IPS-18a (cell line): ENCODE measurements around the gene CDH2.

Source experiments
- H3K27ac ChIP-seq: one replicate; pipeline ENCODE4 v1.5.1; 2013; ENCODE audit warnings: low read length
- H3K27me3 ChIP-seq: one replicate; pipeline ENCODE4 v1.6.1; 2013; ENCODE audit warnings: mild to moderate bottlenecking, low read length; ENCODE audit not compliant: control insufficient read depth, insufficient read depth
- H3K36me3 ChIP-seq: one replicate; pipeline ENCODE4 v1.6.1; 2013; ENCODE audit warnings: low read depth, low read length; ENCODE audit not compliant: control insufficient read depth
- H3K4me1 ChIP-seq: one replicate; pipeline ENCODE4 v1.6.1; 2013; ENCODE audit warnings: low read depth, low read length; ENCODE audit not compliant: control insufficient read depth
- H3K4me3 ChIP-seq: one replicate; pipeline ENCODE4 v1.5.1; 2013; ENCODE audit warnings: low read length
- H3K9ac ChIP-seq: one replicate; pipeline ENCODE4 v1.6.1; 2013; ENCODE audit warnings: mild to moderate bottlenecking, low read length, moderate library complexity
- H3K9me3 ChIP-seq: one replicate; pipeline ENCODE4 v1.6.1; 2013; ENCODE audit warnings: low read depth, low read length; ENCODE audit not compliant: control insufficient read depth

Gene CDH2

DNA sequence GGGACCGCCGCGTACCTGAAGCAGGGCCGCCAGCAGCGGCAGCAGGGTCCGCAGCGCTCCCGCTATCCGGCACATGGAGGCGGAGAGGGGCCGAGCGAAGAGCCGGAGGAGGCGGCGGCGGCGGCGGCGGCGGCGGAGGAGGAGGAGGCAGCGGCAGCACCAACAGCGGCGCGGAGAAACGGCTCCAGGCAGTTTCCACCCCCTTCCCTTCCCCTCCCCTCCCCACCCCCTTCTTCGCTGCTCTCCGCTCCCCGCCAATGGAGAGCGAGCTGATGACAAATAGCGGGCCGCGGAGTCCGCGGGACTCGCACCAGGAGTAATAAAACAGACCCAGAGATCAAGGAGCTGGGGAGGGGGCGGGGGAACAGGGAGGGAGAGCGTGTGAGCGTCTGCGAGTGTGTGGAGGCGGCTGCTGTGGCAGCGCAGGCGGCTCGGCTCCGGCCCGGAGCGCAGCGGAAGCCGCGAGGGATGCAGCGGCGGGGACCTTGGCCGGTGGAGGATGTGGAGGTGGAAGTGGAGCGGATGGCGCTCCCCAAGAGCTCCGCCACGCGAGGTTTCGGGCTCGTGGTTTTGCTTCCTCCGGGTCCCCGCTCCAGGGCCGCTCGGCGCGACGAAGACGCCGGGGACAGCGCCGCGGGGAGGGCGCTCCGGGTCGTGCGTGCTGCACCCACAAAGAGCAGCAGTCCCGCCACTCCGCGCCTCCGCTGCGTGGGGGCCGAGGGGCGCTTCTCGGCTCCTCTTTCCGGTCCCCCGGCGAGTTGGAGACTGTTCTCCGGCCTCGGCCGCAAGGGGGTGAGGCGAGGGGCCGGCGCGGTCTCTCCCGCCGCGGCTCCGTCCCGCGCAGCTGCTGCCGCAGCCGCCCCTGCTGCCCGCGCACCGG is at the start of gene CDH2:
Gene CDH2 (minus strand): TSS at position 183 of the 880 bp plus-strand sequence. CDS start 108 bp downstream, at position 75.
- Histone ChIP-seq H3K4me3 (peak within 1 kb of the TSS; percentile 75), H3K9ac (peak within 1 kb of the TSS; percentile 63), H3K4me1 (peaks cover 33% of the 10 kb centered on the region), H3K27ac (no peak within 1 kb of the TSS), H3K36me3 (no peaks in the 10 kb centered on the region), H3K9me3 (no peaks in the 10 kb centered on the region), H3K27me3 (peaks cover 58% of the 10 kb centered on the region)

DNA sequence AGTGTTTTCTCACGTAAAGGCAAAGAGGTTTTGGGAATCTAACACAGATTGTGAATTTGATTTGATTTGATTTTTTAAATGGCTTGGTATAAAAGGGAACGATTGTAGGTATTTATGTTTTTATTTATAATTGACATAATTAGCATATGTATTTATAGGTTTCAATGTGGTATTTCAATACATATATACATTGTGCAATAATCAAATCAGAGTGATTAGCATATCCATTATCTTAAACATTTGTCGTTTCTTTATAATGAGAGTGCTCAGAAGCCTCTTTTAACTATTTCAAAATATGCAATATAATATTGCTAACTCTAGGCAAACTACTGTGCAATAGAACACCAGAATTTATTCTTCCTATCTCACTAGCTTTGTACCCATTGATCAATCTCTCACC is 35.1 kb upstream of the CDH2 start:
- Histone ChIP-seq H3K9ac (no peak overlapping the region), H3K27ac (no peak overlapping the region), H3K27me3 (no peaks in the 10 kb centered on the region), H3K4me3 (no peak overlapping the region), H3K9me3 (no peaks in the 10 kb centered on the region), H3K36me3 (no peaks in the 10 kb centered on the region), H3K4me1 (no peaks in the 10 kb centered on the region)

GRCh38 chr18:28208712-28209265 is 31.9 kb upstream of the CDH2 start:
- H3K9ac ChIP-seq, result no peak overlapping the region
- H3K9me3 ChIP-seq, result no peaks in the 10 kb centered on the region
- no peaks in the 10 kb centered on the region for H3K27me3 ChIP-seq
- H3K4me3 ChIP-seq, result no peak overlapping the region
- no peaks in the 10 kb centered on the region for H3K36me3 ChIP-seq
- H3K4me1 ChIP-seq, result no peaks in the 10 kb centered on the region
- H3K27ac ChIP-seq, result no peak overlapping the region

DNA sequence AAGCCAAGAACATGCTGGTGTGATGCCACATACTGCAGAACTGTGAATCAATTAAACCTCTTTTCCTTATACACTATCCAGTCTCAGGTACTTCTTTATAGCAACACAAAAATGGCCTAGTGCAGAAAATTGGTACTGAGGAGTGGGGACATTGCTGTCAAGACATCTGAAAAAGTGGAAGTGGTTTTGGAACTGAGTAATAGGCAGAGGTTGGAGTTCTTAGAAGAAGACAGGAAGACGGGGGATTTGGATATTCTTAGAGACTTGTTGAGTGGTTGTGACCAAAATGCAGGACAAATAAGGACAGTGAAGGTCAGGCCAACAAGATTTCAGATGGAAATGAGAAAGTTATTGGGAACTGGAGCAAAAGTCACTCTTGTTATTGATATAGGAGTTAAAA is 31.3 kb upstream of the CDH2 start:
- Histone ChIP-seq H3K4me3 (no peak overlapping the region), H3K27me3 (no peaks in the 10 kb centered on the region), H3K9ac (no peak overlapping the region), H3K9me3 (no peaks in the 10 kb centered on the region), H3K4me1 (no peaks in the 10 kb centered on the region), H3K36me3 (no peaks in the 10 kb centered on the region), H3K27ac (no peak overlapping the region)

DNA sequence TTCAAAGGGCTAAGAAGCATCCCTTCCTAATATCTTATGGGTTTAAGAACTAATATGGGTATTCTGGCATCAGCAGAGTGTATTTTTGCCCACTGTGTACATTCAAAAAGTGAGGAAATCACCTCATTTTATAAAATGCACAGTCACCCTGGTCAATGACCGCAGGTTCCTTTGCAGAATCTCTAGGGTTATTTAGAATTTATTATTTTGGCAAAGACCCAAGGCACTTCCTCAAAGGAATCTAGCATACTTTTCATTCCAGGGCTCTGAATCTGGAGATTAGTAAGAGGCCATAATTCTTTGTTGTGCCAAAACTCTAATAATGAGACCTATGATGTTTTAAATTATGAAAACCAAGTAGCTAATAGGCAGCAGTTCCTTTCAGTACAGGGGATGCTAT is 27.2 kb upstream of the CDH2 start:
- Histone ChIP-seq H3K4me3 (no peak overlapping the region), H3K9me3 (no peaks in the 10 kb centered on the region), H3K27me3 (no peaks in the 10 kb centered on the region), H3K9ac (no peak overlapping the region), H3K36me3 (no peaks in the 10 kb centered on the region), H3K27ac (no peak overlapping the region), H3K4me1 (no peaks in the 10 kb centered on the region)

GRCh38 chr18:28201056-28201455 is 24.1 kb upstream of the CDH2 start:
- no peaks in the 10 kb centered on the region for H3K36me3 ChIP-seq
- no peak overlapping the region for H3K4me3 ChIP-seq
- no peak overlapping the region for H3K27ac ChIP-seq
- H3K4me1 ChIP-seq, result no peaks in the 10 kb centered on the region
- H3K27me3 ChIP-seq, result no peaks in the 10 kb centered on the region
- no peaks in the 10 kb centered on the region for H3K9me3 ChIP-seq
- H3K9ac ChIP-seq, result no peak overlapping the region

- no peaks in the 10 kb centered on the region for H3K27me3 ChIP-seq
- no peak overlapping the region for H3K4me3 ChIP-seq
- H3K4me1 ChIP-seq, result no peaks in the 10 kb centered on the region
- H3K36me3 ChIP-seq, result no peaks in the 10 kb centered on the region
- no peaks in the 10 kb centered on the region for H3K9me3 ChIP-seq
- H3K9ac ChIP-seq, result no peak overlapping the region
- H3K27ac ChIP-seq, result no peak overlapping the region
Measured at GRCh38 chr18:28198620-28199019, 21.7 kb upstream of the CDH2 start.

GRCh38 chr18:28193177-28193778 is 16.3 kb upstream of the CDH2 start:
- no peak overlapping the region for H3K9ac ChIP-seq
- H3K9me3 ChIP-seq, result no peaks in the 10 kb centered on the region
- H3K36me3 ChIP-seq, result no peaks in the 10 kb centered on the region
- H3K4me1 ChIP-seq, result no peaks in the 10 kb centered on the region
- no peak overlapping the region for H3K27ac ChIP-seq
- no peak overlapping the region for H3K4me3 ChIP-seq
- H3K27me3 ChIP-seq, result no peaks in the 10 kb centered on the region

- H3K9ac ChIP-seq, result no peak overlapping the region
Measured at GRCh38 chr18:28189400-28190239, 12.7 kb upstream of the CDH2 start.

GRCh38 chr18:28185121-28185520 is 8.2 kb upstream of the CDH2 start:
- Histone ChIP-seq H3K9ac (no peak overlapping the region), H3K4me1 (peaks cover 16% of the 10 kb centered on the region), H3K27ac (no peak overlapping the region), H3K4me3 (no peak overlapping the region), H3K9me3 (no peaks in the 10 kb centered on the region), H3K27me3 (peaks cover 8% of the 10 kb centered on the region), H3K36me3 (no peaks in the 10 kb centered on the region)

More at GRCh38 chr18:28189400-28190239, 12.7 kb upstream of the CDH2 start:
- H3K4me1 ChIP-seq, result no peaks in the 10 kb centered on the region
- H3K27ac ChIP-seq, result no peak overlapping the region
- no peaks in the 10 kb centered on the region for H3K27me3 ChIP-seq
- H3K9me3 ChIP-seq, result no peaks in the 10 kb centered on the region
- H3K36me3 ChIP-seq, result no peaks in the 10 kb centered on the region
- H3K4me3 ChIP-seq, result no peak overlapping the region

GRCh38 chr18:28183418-28184078 is 6.6 kb upstream of the CDH2 start:
- Histone ChIP-seq H3K27ac (no peak overlapping the region), H3K9me3 (no peaks in the 10 kb centered on the region), H3K4me3 (no peak overlapping the region), H3K36me3 (no peaks in the 10 kb centered on the region), H3K9ac (no peak overlapping the region), H3K27me3 (peaks cover 22% of the 10 kb centered on the region), H3K4me1 (peaks cover 21% of the 10 kb centered on the region)
